ENCODE measurements around the gene CNKSR3. TPM values are rescaled to one million over a fixed set of nuclear protein-coding genes. Genes with fewer than 3 reads are reported as not detected.

CNKSR3 gene
- polyA plus RNA-seq, 3 donors = not detected

DNA sequence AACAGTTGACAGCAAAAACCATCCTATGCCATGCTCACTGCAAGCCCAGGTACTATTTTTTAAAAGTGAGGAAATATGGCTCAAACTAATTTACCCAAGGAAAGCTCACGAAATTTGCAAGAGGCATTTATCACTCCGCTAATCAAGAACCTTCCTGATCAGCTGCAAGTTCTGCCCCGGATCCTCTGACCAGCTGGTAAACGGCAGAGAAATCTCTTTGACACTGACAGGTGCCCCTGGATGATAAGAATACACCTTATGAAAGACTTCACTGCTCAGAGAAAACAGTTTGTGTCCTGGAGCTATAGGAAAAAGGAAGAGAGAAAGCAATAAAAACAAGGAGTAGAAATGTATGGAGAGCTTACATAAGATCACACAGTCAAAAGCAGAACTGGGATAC, 6.4 kb downstream of the CNKSR3 start:
- DNase-seq = no peak
- H3K36me3 ChIP-seq (replicated peaks in 1 of 2; ENCODE audit: control insufficient read depth in 1 of 2, insufficient read depth in 2 of 2, low read length in 2 of 2) = no peaks in the 10 kb centered on the region
- H3K36me3 Mint-ChIP-seq = no peaks in the 10 kb centered on the region
- peaks cover 10% of the 10 kb centered on the region for H3K4me1 Mint-ChIP-seq
- peaks cover 8 to 15% (median 14%) of the 10 kb centered on the region in 3 donors for H3K27me3 Mint-ChIP-seq (ENCODE audit: low read depth in 3 of 3)
- no peaks in the 10 kb centered on the region for H3K9me3 ChIP-seq (replicated peaks in 1 of 2; ENCODE audit: control insufficient read depth in 1 of 2, insufficient read depth in 1 of 2, low read length in 2 of 2)
- no peak overlapping the region for H3K4me2 ChIP-seq (replicated peaks; ENCODE audit: extremely low read depth, low read length, poor library complexity, severe bottlenecking)
- no peak overlapping the region for H3K27ac ChIP-seq (ENCODE audit: low read depth in 1 of 2, low read length in 2 of 2)
- no peaks in the 10 kb centered on the region for H3K4me1 ChIP-seq (ENCODE audit: control insufficient read depth in 1 of 2, insufficient read depth in 2 of 2, low read length in 2 of 2)
- H4K20me1 ChIP-seq (ENCODE audit: insufficient read depth, low read length) = no peaks in the 10 kb centered on the region
- no peak overlapping the region for H3K27ac Mint-ChIP-seq
- WGBS (ENCODE audit: insufficient coverage) = no CpG with 5 or more reads among the region's 4 CpGs
- no peak overlapping the region for H3K9ac ChIP-seq (ENCODE audit: insufficient read depth, low read length, poor library complexity, severe bottlenecking)
- TF ChIP-seq, protein P1, sequence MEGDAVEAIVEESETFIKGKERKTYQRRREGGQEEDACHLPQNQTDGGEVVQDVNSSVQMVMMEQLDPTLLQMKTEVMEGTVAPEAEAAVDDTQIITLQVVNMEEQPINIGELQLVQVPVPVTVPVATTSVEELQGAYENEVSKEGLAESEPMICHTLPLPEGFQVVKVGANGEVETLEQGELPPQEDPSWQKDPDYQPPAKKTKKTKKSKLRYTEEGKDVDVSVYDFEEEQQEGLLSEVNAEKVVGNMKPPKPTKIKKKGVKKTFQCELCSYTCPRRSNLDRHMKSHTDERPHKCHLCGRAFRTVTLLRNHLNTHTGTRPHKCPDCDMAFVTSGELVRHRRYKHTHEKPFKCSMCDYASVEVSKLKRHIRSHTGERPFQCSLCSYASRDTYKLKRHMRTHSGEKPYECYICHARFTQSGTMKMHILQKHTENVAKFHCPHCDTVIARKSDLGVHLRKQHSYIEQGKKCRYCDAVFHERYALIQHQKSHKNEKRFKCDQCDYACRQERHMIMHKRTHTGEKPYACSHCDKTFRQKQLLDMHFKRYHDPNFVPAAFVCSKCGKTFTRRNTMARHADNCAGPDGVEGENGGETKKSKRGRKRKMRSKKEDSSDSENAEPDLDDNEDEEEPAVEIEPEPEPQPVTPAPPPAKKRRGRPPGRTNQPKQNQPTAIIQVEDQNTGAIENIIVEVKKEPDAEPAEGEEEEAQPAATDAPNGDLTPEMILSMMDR (IDR thresholded peaks at IDR 0.05) = no peak
- H3K4me3 ChIP-seq (replicated peaks in 1 of 3; ENCODE audit: low read depth in 2 of 3, low read length in 3 of 3) = no peak overlapping the region
- peaks cover 0 to 7% (median 2%) of the 10 kb centered on the region in 7 donors for H3K9me3 Mint-ChIP-seq
- no peak overlapping the region for H3K4me3 Mint-ChIP-seq
- peaks cover 9 to 12% of the 10 kb centered on the region in 2 donors for H3K27me3 ChIP-seq (ENCODE audit: control insufficient read depth in 2 of 2, insufficient read depth in 2 of 2, low read length in 2 of 2)
- intact Hi-C loops (cut with micrococcal nuclease) = no loop called here
- H3K79me2 ChIP-seq (ENCODE audit: insufficient read depth, low read length) = no peaks in the 10 kb centered on the region
- H2AFZ ChIP-seq (ENCODE audit: insufficient read depth, low read depth, low read length, poor library complexity, severe bottlenecking) = no peak overlapping the region

DNA sequence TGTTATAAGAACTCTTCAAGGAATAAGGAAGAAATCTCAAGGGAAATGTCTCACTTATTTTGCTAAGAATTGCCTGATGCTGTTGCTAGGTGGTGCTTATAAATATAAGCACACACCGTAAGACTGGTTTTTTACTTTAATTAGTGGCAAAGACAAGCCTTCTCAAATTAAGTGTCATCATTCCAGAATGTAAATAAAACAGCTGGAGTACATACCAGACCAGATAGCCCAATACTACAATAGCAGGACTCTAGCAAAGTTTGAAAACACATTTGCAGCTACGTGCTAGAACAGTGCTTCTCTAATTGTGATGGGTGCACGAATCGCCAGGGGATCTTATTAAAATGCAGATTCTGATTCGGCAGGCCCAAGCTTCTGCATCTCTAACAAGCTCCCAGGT, 6.8 kb downstream of the CNKSR3 start:
- Mint-ChIP-seq H3K4me1 (peaks cover 5% of the 10 kb centered on the region), H3K27ac (no peak overlapping the region), H3K27me3 (ENCODE audit: low read depth in 3 of 3) (peaks cover 4 to 10% (median 9%) of the 10 kb centered on the region in 3 donors), H3K36me3 (no peaks in the 10 kb centered on the region), H3K9me3 (peaks cover 0 to 3% (median 0%) of the 10 kb centered on the region in 7 donors), H3K4me3 (no peak overlapping the region)
- 100% methylated on average over 2 of the region's 5 CpGs for WGBS (ENCODE audit: insufficient coverage)
- no peak overlapping the region for H3K4me2 ChIP-seq (replicated peaks; ENCODE audit: extremely low read depth, low read length, poor library complexity, severe bottlenecking)
- H3K9me3 ChIP-seq (replicated peaks in 1 of 2; ENCODE audit: control insufficient read depth in 1 of 2, insufficient read depth in 1 of 2, low read length in 2 of 2) = no peaks in the 10 kb centered on the region
- H3K9ac ChIP-seq (ENCODE audit: insufficient read depth, low read length, poor library complexity, severe bottlenecking) = no peak overlapping the region
- intact Hi-C loops (cut with micrococcal nuclease) = no loop called here
- H3K27me3 ChIP-seq (ENCODE audit: control insufficient read depth in 2 of 2, insufficient read depth in 2 of 2, low read length in 2 of 2) = peaks cover 5 to 8% of the 10 kb centered on the region in 2 donors
- H3K4me3 ChIP-seq (replicated peaks in 1 of 3; ENCODE audit: low read depth in 2 of 3, low read length in 3 of 3) = no peak overlapping the region
- no peak for DNase-seq
- no peaks in the 10 kb centered on the region for H3K4me1 ChIP-seq (ENCODE audit: control insufficient read depth in 1 of 2, insufficient read depth in 2 of 2, low read length in 2 of 2)
- H4K20me1 ChIP-seq (ENCODE audit: insufficient read depth, low read length) = no peaks in the 10 kb centered on the region
- no peaks in the 10 kb centered on the region for H3K79me2 ChIP-seq (ENCODE audit: insufficient read depth, low read length)
- TF ChIP-seq, protein P1 (IDR thresholded peaks at IDR 0.05) = no peak
- no peak overlapping the region for H2AFZ ChIP-seq (ENCODE audit: insufficient read depth, low read depth, low read length, poor library complexity, severe bottlenecking)
- H3K27ac ChIP-seq (ENCODE audit: low read depth in 1 of 2, low read length in 2 of 2) = no peak overlapping the region
- no peaks in the 10 kb centered on the region for H3K36me3 ChIP-seq (replicated peaks in 1 of 2; ENCODE audit: control insufficient read depth in 1 of 2, insufficient read depth in 2 of 2, low read length in 2 of 2)

Data from CD14-positive monocyte (primary cell).